Measurements from ENCODE around the gene UBE2G1.
A peak's percentile ranks its signal among the peaks of the same experiment; 100 is the strongest.

DNA sequence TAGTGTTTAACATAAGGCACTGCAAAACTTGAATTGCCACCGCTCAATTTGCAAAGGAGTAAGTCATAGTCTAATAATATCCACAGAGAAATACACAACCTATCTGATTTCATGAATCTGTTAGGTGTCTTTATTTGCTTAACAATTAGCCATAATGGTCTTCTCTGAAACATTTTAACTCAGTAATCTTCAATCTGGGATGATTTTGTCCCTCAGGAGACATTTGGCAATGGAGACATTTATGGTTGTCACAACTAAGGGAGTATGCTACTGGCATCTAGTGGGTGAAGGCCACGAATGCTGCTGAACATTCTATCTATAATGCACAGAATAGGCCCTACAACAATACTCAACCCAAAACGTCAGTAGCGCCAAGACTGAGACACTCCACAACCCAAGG lies 4.3 kb downstream of the UBE2G1 start:
- TF ChIP-seq POLR2A (IDR thresholded peaks at IDR 0.05; ENCODE audit: borderline replicate concordance, extremely low read depth, insufficient read depth, insufficient read length) (no peak), EZH2 (IDR thresholded peaks at IDR 0.05) (no peak), SIN3A (IDR thresholded peaks at IDR 0.05; ENCODE audit: low read depth) (no peak), JUND (IDR thresholded peaks at IDR 0.05) (no peak), EGR1 (IDR thresholded peaks at IDR 0.05; ENCODE audit: low read depth) (no peak), TCF7L2 (IDR thresholded peaks at IDR 0.05; ENCODE audit: borderline replicate concordance, extremely low read depth, insufficient read depth, insufficient read length) (no peak)
- TF ChIP-seq, protein P1, sequence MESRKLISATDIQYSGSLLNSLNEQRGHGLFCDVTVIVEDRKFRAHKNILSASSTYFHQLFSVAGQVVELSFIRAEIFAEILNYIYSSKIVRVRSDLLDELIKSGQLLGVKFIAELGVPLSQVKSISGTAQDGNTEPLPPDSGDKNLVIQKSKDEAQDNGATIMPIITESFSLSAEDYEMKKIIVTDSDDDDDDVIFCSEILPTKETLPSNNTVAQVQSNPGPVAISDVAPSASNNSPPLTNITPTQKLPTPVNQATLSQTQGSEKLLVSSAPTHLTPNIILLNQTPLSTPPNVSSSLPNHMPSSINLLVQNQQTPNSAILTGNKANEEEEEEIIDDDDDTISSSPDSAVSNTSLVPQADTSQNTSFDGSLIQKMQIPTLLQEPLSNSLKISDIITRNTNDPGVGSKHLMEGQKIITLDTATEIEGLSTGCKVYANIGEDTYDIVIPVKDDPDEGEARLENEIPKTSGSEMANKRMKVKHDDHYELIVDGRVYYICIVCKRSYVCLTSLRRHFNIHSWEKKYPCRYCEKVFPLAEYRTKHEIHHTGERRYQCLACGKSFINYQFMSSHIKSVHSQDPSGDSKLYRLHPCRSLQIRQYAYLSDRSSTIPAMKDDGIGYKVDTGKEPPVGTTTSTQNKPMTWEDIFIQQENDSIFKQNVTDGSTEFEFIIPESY (IDR thresholded peaks at IDR 0.05; ENCODE audit: extremely low read depth, insufficient replicate concordance, low read length), result no peak
- TF ChIP-seq, protein P2, sequence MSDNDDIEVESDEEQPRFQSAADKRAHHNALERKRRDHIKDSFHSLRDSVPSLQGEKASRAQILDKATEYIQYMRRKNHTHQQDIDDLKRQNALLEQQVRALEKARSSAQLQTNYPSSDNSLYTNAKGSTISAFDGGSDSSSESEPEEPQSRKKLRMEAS (IDR thresholded peaks at IDR 0.05), result no peak
- TF ChIP-seq, protein P3, sequence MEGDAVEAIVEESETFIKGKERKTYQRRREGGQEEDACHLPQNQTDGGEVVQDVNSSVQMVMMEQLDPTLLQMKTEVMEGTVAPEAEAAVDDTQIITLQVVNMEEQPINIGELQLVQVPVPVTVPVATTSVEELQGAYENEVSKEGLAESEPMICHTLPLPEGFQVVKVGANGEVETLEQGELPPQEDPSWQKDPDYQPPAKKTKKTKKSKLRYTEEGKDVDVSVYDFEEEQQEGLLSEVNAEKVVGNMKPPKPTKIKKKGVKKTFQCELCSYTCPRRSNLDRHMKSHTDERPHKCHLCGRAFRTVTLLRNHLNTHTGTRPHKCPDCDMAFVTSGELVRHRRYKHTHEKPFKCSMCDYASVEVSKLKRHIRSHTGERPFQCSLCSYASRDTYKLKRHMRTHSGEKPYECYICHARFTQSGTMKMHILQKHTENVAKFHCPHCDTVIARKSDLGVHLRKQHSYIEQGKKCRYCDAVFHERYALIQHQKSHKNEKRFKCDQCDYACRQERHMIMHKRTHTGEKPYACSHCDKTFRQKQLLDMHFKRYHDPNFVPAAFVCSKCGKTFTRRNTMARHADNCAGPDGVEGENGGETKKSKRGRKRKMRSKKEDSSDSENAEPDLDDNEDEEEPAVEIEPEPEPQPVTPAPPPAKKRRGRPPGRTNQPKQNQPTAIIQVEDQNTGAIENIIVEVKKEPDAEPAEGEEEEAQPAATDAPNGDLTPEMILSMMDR (IDR thresholded peaks at IDR 0.05 in 2 of 3, conservative IDR thresholded peaks at IDR 0.05 in 1 of 3; ENCODE audit: borderline replicate concordance in 1 of 3, insufficient read depth in 1 of 3, low read depth in 2 of 3, low read length in 2 of 3), result 0 out of 6 replicates have a peak, but pooled peaks of 1 of the 3 experiments have one; percentile 17

Measured in HCT116 (cell line).